Natural killer cell (primary cell): Measurements from ENCODE around the gene NPLOC4. TPM values are rescaled to one million over a fixed set of nuclear protein-coding genes. Genes with fewer than 3 reads are reported as not detected.
"Not testable (repeated sequence)": the region's sequence is repeated elsewhere in the genome, so short reads cannot be mapped to it uniquely, and the experiment has no call there.

Experiments used
- ATAC-seq, 3 donors: fragments of 150-1000 bp in 2 of 3; fragments of 200-7000 bp in 1 of 3; cut with Tn5 transposase; 1 replicate in 1 of 3; 2 replicates in 2 of 3; pipeline ENCODE4 v1.10.0; 2021; ENCODE audit warnings: mild to moderate bottlenecking in 2 of 3, moderate library complexity in 2 of 3
- DNase-seq, 2 donors: peaks; one replicate each; pipeline versions ENCODE4 v3.0.0 to v3.0.0-alpha.2; 2013 to 2021; ENCODE audit warnings: mixed read lengths in 1 of 2
- H3K27ac ChIP-seq: one replicate; pipeline ENCODE4 v1.5.1; 2013; ENCODE audit warnings: mild to moderate bottlenecking, low read length
- H3K27me3 ChIP-seq: one replicate; pipeline ENCODE4 v1.6.1; 2013; ENCODE audit warnings: low read length; ENCODE audit not compliant: control insufficient read depth, insufficient read depth
- H3K36me3 ChIP-seq: one replicate; pipeline ENCODE4 v1.6.1; 2013; ENCODE audit warnings: low read length; ENCODE audit not compliant: control insufficient read depth, insufficient read depth
- H3K4me1 ChIP-seq: one replicate; pipeline ENCODE4 v1.6.1; 2013; ENCODE audit warnings: low read length; ENCODE audit not compliant: control insufficient read depth, insufficient read depth
- H3K4me3 ChIP-seq: one replicate; pipeline ENCODE4 v1.5.1; 2013; ENCODE audit warnings: low read length
- H3K9me3 ChIP-seq: one replicate; pipeline ENCODE4 v1.6.1; 2013; ENCODE audit warnings: low read length; ENCODE audit not compliant: control insufficient read depth, insufficient read depth
- H3K27ac Mint-ChIP-seq, 2 donors: one replicate each; pipeline ENCODE4 v1.8.0; 2022; ENCODE audit warnings: mild to moderate bottlenecking in 2 of 2, mixed read lengths in 2 of 2, moderate library complexity in 1 of 2
- H3K27me3 Mint-ChIP-seq, 2 donors: one replicate each; pipeline ENCODE4 v1.8.0; 2022; ENCODE audit warnings: low read depth in 2 of 2, mixed read lengths in 2 of 2
- H3K36me3 Mint-ChIP-seq: one replicate; pipeline ENCODE4 v1.8.0; 2022; ENCODE audit warnings: mixed read lengths
- H3K4me1 Mint-ChIP-seq, 2 donors: one replicate each; pipeline ENCODE4 v1.8.0; 2022; ENCODE audit warnings: mixed read lengths in 2 of 2
- H3K4me3 Mint-ChIP-seq: one replicate; pipeline ENCODE4 v1.8.0; 2022; ENCODE audit warnings: mild to moderate bottlenecking, moderate library complexity, mixed read lengths
- H3K9me3 Mint-ChIP-seq, 2 donors: one replicate each; pipeline ENCODE4 v1.8.0; 2022; ENCODE audit warnings: mixed read lengths in 2 of 2
- WGBS: methylation state at CpG from one replicate; pipeline ENCODE4 v1.1.7; 2013; ENCODE audit warnings: missing lambda C conversion rate; ENCODE audit not compliant: insufficient coverage; 5-methylcytosine and 5-hydroxymethylcytosine counted together
- intact Hi-C: fragments of 100-400 bp; cut with micrococcal nuclease; formaldehyde crosslinking; loops from one replicate; pipeline ENCODE4 v1.14.2; 2022
- total RNA-seq, 4 donors: library from RNA; stranded (reverse); fragments of 120-200 nt in 1 of 4; gene quantifications; one replicate each; pipeline versions ENCODE4 v1.2.3 to v1.2.4, GENCODE V29; 2013 to 2022
- TF ChIP-seq, protein P1 (sequence below): fragments of 200-600 bp; IDR thresholded peaks from one replicate; pipeline ENCODE4 v1.8.0; 2022; ENCODE audit warnings: antibody characterized with exemption

Gene NPLOC4
- total RNA-seq, 3 donors from 2014 or later (not counting 1 experiment from before 2014, with no cell fraction given) = 96.2 to 117 (median 99.1) TPM

DNA sequence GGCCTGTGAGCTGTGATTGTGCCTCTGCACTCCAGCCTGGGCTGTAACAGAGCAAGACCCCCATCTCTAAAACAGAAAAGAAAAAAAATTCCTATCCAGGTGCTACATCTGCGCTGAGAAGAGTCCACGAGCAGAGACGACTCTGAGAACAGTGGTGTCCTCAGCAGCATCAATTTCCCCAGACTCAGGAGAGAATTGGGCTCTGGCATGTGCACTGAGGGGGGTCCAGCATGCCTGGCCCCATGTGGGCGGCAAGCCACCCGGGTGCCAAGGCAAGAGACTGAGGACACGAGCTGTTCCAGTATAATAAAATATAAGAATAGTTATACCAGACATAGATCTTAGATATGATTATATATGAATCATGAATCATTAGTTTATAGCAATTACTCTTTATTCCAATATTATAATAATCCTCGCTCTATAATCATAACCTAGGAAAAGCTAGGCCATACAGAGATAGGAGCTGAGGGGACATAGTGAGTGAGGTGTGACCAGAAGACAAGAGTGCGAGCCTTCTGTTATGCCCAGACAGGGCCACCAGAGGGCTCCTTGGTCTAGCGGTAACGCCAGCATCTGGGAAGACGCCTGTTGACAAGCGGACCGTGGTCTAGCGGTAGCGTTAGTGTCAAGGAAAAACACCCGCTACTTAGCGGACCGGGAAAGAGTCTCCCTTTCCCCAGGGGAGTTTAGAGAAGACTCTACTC is 38.8 kb upstream of the NPLOC4 start:
- H3K27ac ChIP-seq, intact Hi-C loops, H3K27me3 ChIP-seq, H3K27ac Mint-ChIP-seq, H3K4me1 ChIP-seq, ATAC-seq, H3K4me3 ChIP-seq, H3K27me3 Mint-ChIP-seq, H3K4me3 Mint-ChIP-seq, H3K4me1 Mint-ChIP-seq, H3K36me3 Mint-ChIP-seq, H3K9me3 ChIP-seq, H3K9me3 Mint-ChIP-seq: not testable (repeated sequence)
- peaks cover 27% of the 10 kb centered on the region for H3K36me3 ChIP-seq
- WGBS = 62% methylated on average over 16 of the region's 18 CpGs
- TF ChIP-seq, protein P1, sequence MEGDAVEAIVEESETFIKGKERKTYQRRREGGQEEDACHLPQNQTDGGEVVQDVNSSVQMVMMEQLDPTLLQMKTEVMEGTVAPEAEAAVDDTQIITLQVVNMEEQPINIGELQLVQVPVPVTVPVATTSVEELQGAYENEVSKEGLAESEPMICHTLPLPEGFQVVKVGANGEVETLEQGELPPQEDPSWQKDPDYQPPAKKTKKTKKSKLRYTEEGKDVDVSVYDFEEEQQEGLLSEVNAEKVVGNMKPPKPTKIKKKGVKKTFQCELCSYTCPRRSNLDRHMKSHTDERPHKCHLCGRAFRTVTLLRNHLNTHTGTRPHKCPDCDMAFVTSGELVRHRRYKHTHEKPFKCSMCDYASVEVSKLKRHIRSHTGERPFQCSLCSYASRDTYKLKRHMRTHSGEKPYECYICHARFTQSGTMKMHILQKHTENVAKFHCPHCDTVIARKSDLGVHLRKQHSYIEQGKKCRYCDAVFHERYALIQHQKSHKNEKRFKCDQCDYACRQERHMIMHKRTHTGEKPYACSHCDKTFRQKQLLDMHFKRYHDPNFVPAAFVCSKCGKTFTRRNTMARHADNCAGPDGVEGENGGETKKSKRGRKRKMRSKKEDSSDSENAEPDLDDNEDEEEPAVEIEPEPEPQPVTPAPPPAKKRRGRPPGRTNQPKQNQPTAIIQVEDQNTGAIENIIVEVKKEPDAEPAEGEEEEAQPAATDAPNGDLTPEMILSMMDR = peak; percentile 33
- DNase-seq = peak in 1 of 2 donors; percentile 49

DNA sequence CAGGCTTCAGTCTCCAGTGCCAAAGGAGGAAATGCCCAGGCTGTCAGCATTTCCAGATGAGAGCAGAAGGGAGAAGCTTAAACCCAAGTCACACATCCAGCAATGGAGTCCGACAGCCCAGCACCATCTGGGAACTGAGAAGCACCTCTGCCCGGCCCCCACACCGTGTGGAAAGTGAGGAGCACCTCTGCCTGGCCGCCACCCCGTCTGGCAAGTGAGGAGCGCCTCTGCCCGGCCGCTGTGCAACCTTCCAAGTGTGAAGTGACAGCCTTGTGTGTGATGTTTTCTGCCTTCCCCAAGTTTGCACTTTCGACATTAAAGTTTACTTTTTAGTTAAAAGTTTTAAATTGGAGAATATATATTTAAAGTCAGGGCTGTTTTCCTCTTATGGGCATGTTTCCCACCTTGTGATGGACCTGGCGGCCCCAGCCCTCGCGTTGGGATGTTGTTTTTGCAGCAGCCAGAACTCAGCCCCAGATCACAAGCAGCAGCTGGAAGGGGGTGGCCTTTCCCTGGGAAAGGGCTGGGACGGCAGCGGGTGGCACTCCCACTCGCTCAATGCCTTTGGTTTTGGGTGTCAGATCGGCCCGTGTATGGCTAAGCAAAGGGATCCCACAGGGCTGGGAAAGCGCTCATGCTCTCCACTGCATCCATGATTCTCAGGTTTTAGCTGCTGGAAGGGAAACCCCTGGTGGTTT is 36.8 kb upstream of the NPLOC4 start:
- DNase-seq (no peak), ATAC-seq (no peak)
- no peaks in the 10 kb centered on the region for H3K9me3 ChIP-seq

DNA sequence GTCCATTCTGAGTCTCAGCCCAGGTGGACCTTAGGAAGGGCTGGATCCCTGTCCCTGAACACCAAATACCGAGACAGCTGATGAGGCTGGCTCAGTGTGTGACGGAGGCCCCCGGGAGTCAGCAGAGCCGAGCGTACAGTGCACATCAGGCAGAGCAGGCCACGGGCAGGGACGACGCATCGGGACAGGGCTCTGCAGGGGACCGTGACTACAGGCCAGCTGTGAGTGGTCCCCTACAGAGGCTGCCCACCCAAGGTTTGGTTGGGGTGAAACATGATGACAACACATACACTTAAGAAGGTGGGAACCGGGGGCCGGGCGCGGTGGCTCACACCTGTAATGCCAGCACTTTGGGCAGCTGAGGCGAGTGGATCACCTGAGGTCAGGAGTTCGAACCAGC is 36.0 kb upstream of the NPLOC4 start:
- no peak for DNase-seq
- peaks cover 38% of the 10 kb centered on the region for H3K36me3 ChIP-seq
- intact Hi-C loops = no loop called here

More for the DNA sequence above, 36.8 kb upstream of the NPLOC4 start:
- Histone ChIP-seq H3K27ac (no peak overlapping the region), H3K27me3 (no peaks in the 10 kb centered on the region), H3K36me3 (peaks cover 38% of the 10 kb centered on the region), H3K4me1 (no peaks in the 10 kb centered on the region), H3K4me3 (no peak overlapping the region)
- peaks cover 7 to 8% of the 10 kb centered on the region in 2 donors for H3K4me1 Mint-ChIP-seq
- no peak overlapping the region for H3K27ac Mint-ChIP-seq
- TF ChIP-seq, protein P1 = no peak
- 91% methylated on average over 18 of the region's 18 CpGs for WGBS
- H3K4me3 Mint-ChIP-seq = no peak overlapping the region
- intact Hi-C loops = no loop called here
- no peaks in the 10 kb centered on the region for H3K27me3 Mint-ChIP-seq
- H3K9me3 Mint-ChIP-seq = no peaks in the 10 kb centered on the region
- no peaks in the 10 kb centered on the region for H3K36me3 Mint-ChIP-seq

More for the DNA sequence above, 36.0 kb upstream of the NPLOC4 start:
- 95% methylated on average over 16 of the region's 16 CpGs for WGBS
- Histone ChIP-seq H3K27me3 (no peaks in the 10 kb centered on the region), H3K27ac (no peak overlapping the region), H3K4me3 (no peak overlapping the region), H3K4me1 (peaks cover 3% of the 10 kb centered on the region), H3K9me3 (no peaks in the 10 kb centered on the region)
- Mint-ChIP-seq H3K27ac (no peak overlapping the region), H3K36me3 (no peaks in the 10 kb centered on the region), H3K4me3 (no peak overlapping the region), H3K4me1 (peaks cover 7 to 12% of the 10 kb centered on the region in 2 donors), H3K27me3 (no peaks in the 10 kb centered on the region), H3K9me3 (no peaks in the 10 kb centered on the region)
- no peak for ATAC-seq
- TF ChIP-seq, protein P1 = no peak
